Cardiac fibroblast (primary cell): ENCODE measurements around the gene PPRC1.

Experiments
- DNase-seq, 2 donors: peaks; one replicate each; pipeline versions ENCODE4 v3.0.0 to v3.0.0-alpha.2; 2010; ENCODE audit warnings: low read depth in 2 of 2
- H3K4me3 ChIP-seq, 2 donors: replicated peaks in 1 of 2; 1 replicate in 1 of 2; 2 replicates in 1 of 2; pipeline ENCODE4 v1.5.1; 2011; ENCODE audit warnings: low read depth in 2 of 2, low read length in 2 of 2, mild to moderate bottlenecking in 2 of 2, moderate library complexity in 1 of 2
- CTCF ChIP-seq: IDR thresholded peaks from one replicate; pipeline ENCODE4 v1.5.1; 2011; ENCODE audit warnings: low read depth, mild to moderate bottlenecking, low read length, inconsistent platforms

Gene PPRC1

DNA sequence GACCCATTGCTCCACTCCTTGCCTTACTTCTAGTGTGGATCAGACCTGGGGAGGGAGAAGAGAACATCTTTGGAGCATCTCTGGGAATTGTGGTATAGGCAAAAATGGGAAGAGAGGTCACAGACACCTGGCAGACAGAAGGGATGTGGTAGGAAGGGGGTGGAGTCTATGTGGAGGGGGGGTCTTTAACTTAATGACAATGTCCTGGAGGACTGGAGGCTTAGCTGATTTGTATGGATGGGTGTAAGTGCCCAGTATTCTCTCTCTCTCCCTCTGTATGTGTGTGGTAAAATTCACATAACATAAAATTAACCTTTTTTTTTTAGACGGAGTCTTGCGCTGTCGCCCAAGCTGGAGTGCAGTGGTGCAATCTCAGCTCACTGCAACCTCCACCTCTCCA is 9.6 kb upstream of the PPRC1 start:
- H3K4me3 ChIP-seq: no peak overlapping the region
- DNase-seq: no peak
- TF ChIP-seq CTCF: no peak

GRCh38 chr10:102131286-102132170 is 1.3 kb upstream of the PPRC1 start:
- no peak overlapping the region for H3K4me3 ChIP-seq
- DNase-seq: peak in 1 of 2 donors; percentile 80
- TF ChIP-seq CTCF: no peak

- DNase-seq: no peak
- no peak for TF ChIP-seq CTCF
- no peak overlapping the region for H3K4me3 ChIP-seq
Observed at GRCh38 chr10:102132193-102132562, 662 bp upstream of the PPRC1 start.

GRCh38 chr10:102133373-102134195 is 744 bp downstream of the PPRC1 start:
- DNase-seq: peak; percentile 78 to 83
- H3K4me3 ChIP-seq: peak overlapping the region; percentile 99 to 100
- no peak for TF ChIP-seq CTCF

- DNase-seq: no peak
- no peak for TF ChIP-seq CTCF
- peak overlapping the region; percentile 99 to 100 for H3K4me3 ChIP-seq
Observed at GRCh38 chr10:102134416-102134815, 1.6 kb downstream of the PPRC1 start.

GRCh38 chr10:102135956-102136526 is 3.2 kb downstream of the PPRC1 start:
- no peak for TF ChIP-seq CTCF
- no peak for DNase-seq
- no peak overlapping the region for H3K4me3 ChIP-seq
